ENCODE results near the gene RRP36.
"Not testable (repeated sequence)": the region's sequence is repeated elsewhere in the genome, so short reads cannot be mapped to it uniquely, and the experiment has no call there.

RRP36 gene

GRCh38 chr6:43037706-43038105 is 16.3 kb downstream of the RRP36 start:
- TF ChIP-seq CTCF (IDR thresholded peaks at IDR 0.05; ENCODE audit: borderline replicate concordance, insufficient read depth, low read depth, low read length), result no peak
- H3K4me3 ChIP-seq (ENCODE audit: low read depth, low read length), result no peak overlapping the region

GRCh38 chr6:43038727-43039126 is 17.3 kb downstream of the RRP36 start:
- H3K4me3 ChIP-seq (ENCODE audit: low read depth, low read length), result no peak overlapping the region
- TF ChIP-seq CTCF (IDR thresholded peaks at IDR 0.05; ENCODE audit: borderline replicate concordance, insufficient read depth, low read depth, low read length), result no peak

GRCh38 chr6:43040542-43041257 is 19.3 kb downstream of the RRP36 start:
- H3K4me3 ChIP-seq (ENCODE audit: low read depth, low read length), result no peak overlapping the region
- no peak for TF ChIP-seq CTCF (IDR thresholded peaks at IDR 0.05; ENCODE audit: borderline replicate concordance, insufficient read depth, low read depth, low read length)

- H3K4me3 ChIP-seq (ENCODE audit: low read depth, low read length), result not testable (repeated sequence)
Observed at GRCh38 chr6:43041475-43041874, 20.1 kb downstream of the RRP36 start.

GRCh38 chr6:43043310-43043709 is 21.9 kb downstream of the RRP36 start:
- no peak overlapping the region for H3K4me3 ChIP-seq (ENCODE audit: low read depth, low read length)
- no peak for TF ChIP-seq CTCF (IDR thresholded peaks at IDR 0.05; ENCODE audit: borderline replicate concordance, insufficient read depth, low read depth, low read length)

- H3K4me3 ChIP-seq (ENCODE audit: low read depth, low read length), result no peak overlapping the region
- no peak for TF ChIP-seq CTCF (IDR thresholded peaks at IDR 0.05; ENCODE audit: borderline replicate concordance, insufficient read depth, low read depth, low read length)
Observed at GRCh38 chr6:43045371-43045930, 24.0 kb downstream of the RRP36 start.

GRCh38 chr6:43047998-43048397 is 26.6 kb downstream of the RRP36 start:
- no peak for TF ChIP-seq CTCF (IDR thresholded peaks at IDR 0.05; ENCODE audit: borderline replicate concordance, insufficient read depth, low read depth, low read length)

More at GRCh38 chr6:43047998-43048397, 26.6 kb downstream of the RRP36 start:
- no peak overlapping the region for H3K4me3 ChIP-seq (ENCODE audit: low read depth, low read length)

Data from GM12875 (cell line).